AG08395 (cell line): ENCODE measurements around the gene IMMP2L.
"Not testable (repeated sequence)": the region's sequence is repeated elsewhere in the genome, so short reads cannot be mapped to it uniquely, and the experiment has no call there.

Source experiments
- DNase-seq: peaks from one replicate; pipeline ENCODE4 v3.0.0; 2012; ENCODE audit warnings: mixed read lengths, low spot score

IMMP2L gene

DNA sequence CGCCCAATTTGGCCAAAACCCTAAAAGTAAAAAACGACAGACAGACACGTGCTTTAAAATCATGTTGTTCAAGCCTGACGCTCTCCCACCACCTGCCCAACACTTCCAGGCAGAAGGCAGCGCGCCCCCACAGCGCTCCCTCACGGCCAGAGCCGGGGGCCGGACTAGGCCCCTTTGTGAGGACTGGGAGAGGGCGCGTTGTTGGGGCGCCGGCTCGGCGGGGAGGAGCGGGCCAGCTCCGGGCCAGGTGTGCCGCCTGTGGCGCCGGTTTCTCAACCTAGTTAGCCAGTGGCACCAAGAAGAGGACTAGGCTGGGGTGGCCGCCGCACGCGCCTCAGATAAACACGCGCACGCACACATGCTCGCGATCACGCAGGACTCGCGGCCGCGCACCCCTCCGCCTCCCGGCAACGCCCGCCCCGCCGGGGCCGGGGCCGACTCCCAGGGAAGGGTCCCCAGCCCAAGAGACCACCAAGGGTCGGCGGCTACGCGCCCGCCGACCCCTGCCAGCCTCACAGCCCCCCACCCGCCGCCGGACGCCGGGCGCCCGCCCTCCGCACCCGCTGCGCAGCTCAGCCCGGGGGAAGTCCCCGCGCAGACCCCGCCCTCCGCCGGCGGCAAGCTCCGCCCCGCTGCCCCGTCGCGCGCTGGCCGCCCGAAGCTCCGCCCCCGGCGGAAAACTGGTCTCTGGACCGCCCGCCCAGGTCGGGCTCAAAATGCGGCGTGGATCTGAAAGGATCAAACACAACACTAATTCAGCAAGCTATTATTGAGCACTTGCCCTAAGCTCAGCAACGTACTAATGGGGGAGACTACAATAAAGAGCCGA, at the start of gene IMMP2L:
IMMP2L (minus strand) TSS at position 589 of the 829 bp plus-strand sequence.
- peak; percentile 96 for DNase-seq

GRCh38 chr7:111609483-111610254, 47.4 kb upstream of the IMMP2L start:
- DNase-seq: not testable (repeated sequence)

DNA sequence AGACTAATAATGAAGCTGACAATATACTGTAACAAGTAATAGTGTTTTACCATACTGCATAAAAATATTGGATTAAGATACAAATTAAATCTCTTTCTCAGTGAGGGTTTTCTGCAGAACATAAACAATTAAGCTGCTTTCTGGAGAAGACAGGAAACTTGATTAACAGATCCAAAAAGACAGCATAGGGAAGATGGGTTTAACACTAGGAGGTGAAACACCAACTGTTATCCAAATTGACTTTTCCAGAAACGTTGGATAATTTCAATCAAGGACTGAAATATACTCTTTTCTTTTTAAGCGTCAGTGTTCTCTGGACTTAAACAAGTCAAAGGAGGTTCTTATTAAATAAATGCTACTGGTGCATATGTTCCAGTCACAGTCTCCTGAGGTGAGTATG, 45.3 kb upstream of the IMMP2L start:
- no peak for DNase-seq

- DNase-seq: no peak
These were observed 43.0 kb upstream of the IMMP2L start for GRCh38 chr7:111605246-111605645.

- DNase-seq: no peak
These were observed 37.8 kb upstream of the IMMP2L start for GRCh38 chr7:111600091-111600490.

DNA sequence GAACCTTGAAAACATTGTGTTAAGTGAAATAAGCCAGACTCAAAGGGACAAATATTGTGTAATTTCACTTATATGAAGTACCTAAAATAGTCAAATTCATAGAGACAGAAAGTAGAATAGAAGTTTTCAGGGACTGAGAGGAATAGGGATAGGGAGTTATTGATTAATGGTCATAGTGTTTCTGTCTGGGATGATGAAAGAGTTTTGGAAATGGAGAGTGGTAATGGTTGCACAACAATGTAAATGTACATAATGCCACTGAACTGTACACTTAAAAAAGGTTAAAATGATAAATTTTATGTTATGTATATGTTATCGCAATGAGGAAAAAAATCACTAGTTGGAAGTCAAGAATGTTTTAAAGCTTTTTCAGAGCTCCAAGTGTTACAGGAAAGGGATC, 33.5 kb upstream of the IMMP2L start:
- no peak for DNase-seq

DNA sequence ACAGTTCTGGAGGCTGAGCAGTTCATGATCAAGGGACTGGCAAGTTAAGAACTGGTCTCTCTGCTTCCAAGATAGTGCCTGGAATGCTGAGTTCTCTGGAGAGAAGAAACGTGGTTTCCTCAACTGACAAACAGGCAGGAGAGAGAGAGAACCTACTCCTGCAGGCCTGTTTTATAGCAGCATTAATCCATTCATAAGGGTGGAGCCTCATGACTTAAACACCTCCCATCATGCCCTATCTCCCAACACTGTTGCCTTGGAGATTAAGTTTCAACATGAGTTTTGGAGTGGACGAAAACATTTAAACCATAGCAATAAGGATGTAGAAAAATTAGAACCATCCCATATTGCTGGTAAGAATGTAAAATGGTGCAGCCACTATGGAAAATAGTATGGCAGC, 32.3 kb upstream of the IMMP2L start:
- DNase-seq: no peak

GRCh38 chr7:111593343-111593742, 31.1 kb upstream of the IMMP2L start:
- DNase-seq: no peak

GRCh38 chr7:111588065-111588433, 25.8 kb upstream of the IMMP2L start:
- no peak for DNase-seq

- DNase-seq: no peak
These were observed 25.2 kb upstream of the IMMP2L start for GRCh38 chr7:111587410-111588064.

GRCh38 chr7:111586711-111587409, 24.6 kb upstream of the IMMP2L start:
- no peak for DNase-seq

GRCh38 chr7:111581784-111582488, 19.6 kb upstream of the IMMP2L start:
- DNase-seq: not testable (repeated sequence)

GRCh38 chr7:111581207-111581606, 18.9 kb upstream of the IMMP2L start:
- not testable (repeated sequence) for DNase-seq

DNA sequence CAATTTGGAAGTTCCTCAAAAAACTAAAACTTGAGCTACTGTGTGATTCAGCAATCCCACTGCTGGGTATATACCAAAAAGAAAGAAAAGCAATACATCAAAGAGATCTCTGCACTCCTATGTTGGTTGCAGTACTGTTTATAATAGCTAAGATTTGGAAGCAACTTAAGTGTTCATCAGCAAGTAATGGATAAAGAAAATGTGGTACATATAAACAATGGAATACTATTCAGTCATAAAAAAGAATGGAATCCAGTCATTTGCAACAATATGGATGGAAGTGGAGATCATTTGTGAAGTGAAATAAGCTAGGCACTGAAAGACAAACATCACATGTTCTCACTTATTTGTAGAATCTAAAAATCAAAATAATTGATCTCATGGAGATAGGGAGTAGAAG, 16.5 kb upstream of the IMMP2L start:
- no peak for DNase-seq

DNA sequence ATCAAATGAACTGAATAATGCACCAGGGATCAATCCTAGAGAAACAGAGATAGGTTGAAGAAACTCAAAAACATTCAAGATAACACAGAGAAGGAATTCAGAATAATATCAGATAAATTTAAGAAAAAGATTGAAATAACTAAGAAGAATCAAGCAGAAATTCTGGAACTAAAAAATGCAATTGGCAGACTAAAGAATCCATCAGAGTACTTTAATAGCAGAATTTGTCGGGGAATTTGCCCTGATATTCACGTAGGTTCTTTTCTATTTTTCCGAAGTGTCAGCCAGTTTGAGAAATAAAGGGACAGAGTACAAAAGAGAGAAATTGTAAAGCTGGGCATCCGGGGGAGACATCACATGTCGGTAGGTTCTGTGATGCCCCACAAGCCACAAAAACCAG, 9.4 kb upstream of the IMMP2L start:
- no peak for DNase-seq

GRCh38 chr7:111568870-111569462, 6.7 kb upstream of the IMMP2L start:
- DNase-seq: no peak

DNA sequence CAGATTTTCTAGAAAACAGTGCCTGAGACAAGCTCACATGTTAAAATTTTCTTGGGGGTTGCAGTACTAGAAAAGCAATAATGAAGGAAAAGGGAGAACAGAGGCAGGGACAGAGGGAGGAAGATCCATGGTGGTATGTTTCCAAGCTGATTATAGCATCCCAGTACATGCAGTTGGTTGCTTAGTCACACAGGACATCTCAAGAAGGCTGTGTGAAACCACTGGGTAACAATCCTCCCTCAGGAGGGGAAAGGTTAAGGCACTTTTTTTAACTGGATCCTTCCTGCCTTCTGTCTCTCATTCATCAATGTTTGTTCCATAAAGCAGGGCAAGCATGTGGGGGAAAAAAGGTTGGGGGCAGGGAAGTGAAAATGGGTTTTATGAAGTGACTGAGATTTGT, 6.1 kb upstream of the IMMP2L start:
- no peak for DNase-seq

GRCh38 chr7:111564078-111564477, 1.8 kb upstream of the IMMP2L start:
- DNase-seq: no peak

DNA sequence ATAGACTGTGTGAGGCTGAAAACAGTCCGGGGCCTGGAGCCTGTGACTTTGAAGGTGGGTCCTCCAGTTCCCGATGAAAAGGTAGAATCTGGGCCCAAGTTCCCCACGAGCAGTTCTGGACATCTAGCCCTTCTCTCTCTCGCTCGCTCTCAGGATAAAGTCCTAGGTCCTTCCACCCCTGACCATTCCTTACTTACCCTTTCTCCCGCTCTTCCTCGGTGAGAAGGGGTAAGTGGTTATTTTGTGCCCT, 713 bp downstream of the IMMP2L start:
- DNase-seq: no peak

DNA sequence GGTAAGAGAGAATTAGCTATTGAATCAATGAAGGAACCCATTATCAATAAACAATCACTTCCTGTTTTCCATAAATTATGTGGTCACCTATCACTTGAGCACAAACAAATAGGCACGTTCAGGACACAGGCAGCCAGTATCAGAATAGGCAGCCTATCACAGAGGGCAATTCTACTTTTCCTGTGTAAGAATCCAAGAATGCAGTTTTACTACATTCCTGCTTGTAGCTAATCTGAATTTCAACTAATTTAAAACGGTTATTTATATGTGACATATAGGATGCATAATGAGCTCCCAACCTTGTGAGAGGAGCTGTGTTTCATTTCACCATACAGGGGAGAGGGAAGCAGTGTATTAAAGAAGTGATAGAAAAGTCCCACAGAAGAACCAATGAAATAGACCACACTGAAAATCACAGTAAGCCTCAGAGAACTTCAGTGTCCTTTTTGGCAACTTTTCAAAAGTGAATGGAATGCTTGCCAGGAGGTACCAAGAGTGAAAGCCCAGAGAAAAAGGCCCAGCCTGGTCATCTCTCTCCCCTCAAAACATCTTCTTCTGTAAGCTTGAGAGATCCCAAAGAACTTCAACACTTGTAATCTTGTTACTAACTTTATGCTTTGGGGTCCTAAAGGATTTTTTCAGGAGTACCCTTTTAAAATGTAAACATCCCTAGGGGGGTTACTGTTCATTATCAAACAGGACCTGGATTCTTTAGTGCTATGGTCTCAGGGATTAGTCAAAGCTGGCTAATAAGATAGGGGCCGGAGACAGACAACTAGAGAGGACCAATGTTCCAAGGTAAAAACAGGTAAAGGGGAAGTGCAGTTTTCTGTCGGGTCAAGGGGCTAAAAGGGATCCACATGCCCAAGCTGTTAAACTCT, 1.3 kb downstream of the IMMP2L start:
- peak; percentile 6 for DNase-seq
